GM19395 (cell line): Measurements from ENCODE around the gene HAP1.
"Not testable (repeated sequence)": the region's sequence is repeated elsewhere in the genome, so short reads cannot be mapped to it uniquely, and the experiment has no call there.

Experiments used
- ATAC-seq: cut with Tn5 transposase; IDR thresholded peaks from one replicate; pipeline ENCODE4 v1.9.1; 2021; ENCODE audit warnings: mild to moderate bottlenecking, moderate library complexity; ENCODE audit not compliant: unreplicated experiment

The HAP1 gene

GRCh38 chr17:41728056-41728455 lies 6.4 kb downstream of the HAP1 start:
- ATAC-seq, result no peak

- ATAC-seq, result no peak
These were observed 9.3 kb downstream of the HAP1 start for GRCh38 chr17:41725134-41725533.

- no peak for ATAC-seq
These were observed 9.9 kb downstream of the HAP1 start for GRCh38 chr17:41724476-41725050.

GRCh38 chr17:41723801-41724475 lies 10.5 kb downstream of the HAP1 start:
- ATAC-seq, result no peak

- ATAC-seq, result no peak
These were observed 12.2 kb downstream of the HAP1 start for GRCh38 chr17:41722231-41722630.

GRCh38 chr17:41718287-41718645 lies 16.2 kb downstream of the HAP1 start:
- no peak for ATAC-seq

GRCh38 chr17:41717408-41718286 lies 16.8 kb downstream of the HAP1 start:
- ATAC-seq, result no peak

- no peak for ATAC-seq
These were observed 22.6 kb downstream of the HAP1 start, which contains the start of gene GAST for GRCh38 chr17:41711669-41712400. Gene GAST (plus strand): TSS chr17:41712331. CDS start chr17:41715437, 3,106 bp downstream.

GRCh38 chr17:41710472-41711090 lies 23.9 kb downstream of the HAP1 start:
- no peak for ATAC-seq

GRCh38 chr17:41707803-41708669 lies 26.4 kb downstream of the HAP1 start:
- no peak for ATAC-seq

GRCh38 chr17:41705271-41705991 lies 29.0 kb downstream of the HAP1 start:
- no peak for ATAC-seq

GRCh38 chr17:41702712-41703111 lies 31.7 kb downstream of the HAP1 start:
- ATAC-seq, result no peak

GRCh38 chr17:41700843-41701242 lies 33.6 kb downstream of the HAP1 start:
- not testable (repeated sequence) for ATAC-seq

- no peak for ATAC-seq
These were observed 37.1 kb downstream of the HAP1 start for GRCh38 chr17:41697122-41697962.

- no peak for ATAC-seq
These were observed 38.3 kb downstream of the HAP1 start for GRCh38 chr17:41695954-41696757.

- no peak for ATAC-seq
These were observed 39.2 kb downstream of the HAP1 start for GRCh38 chr17:41695134-41695661.
